ENCODE results near the gene RORC.
A peak's percentile ranks its signal among the peaks of the same experiment; 100 is the strongest.
"Not testable (repeated sequence)": the region's sequence is repeated elsewhere in the genome, so short reads cannot be mapped to it uniquely, and the experiment has no call there.

Gene RORC

GRCh38 chr1:151831605-151832004, at the start of gene RORC:
RORC (minus strand) TSS chr1:151831802; CDS start chr1:151831764, 38 bp downstream.
- no peak for DNase-seq

DNA sequence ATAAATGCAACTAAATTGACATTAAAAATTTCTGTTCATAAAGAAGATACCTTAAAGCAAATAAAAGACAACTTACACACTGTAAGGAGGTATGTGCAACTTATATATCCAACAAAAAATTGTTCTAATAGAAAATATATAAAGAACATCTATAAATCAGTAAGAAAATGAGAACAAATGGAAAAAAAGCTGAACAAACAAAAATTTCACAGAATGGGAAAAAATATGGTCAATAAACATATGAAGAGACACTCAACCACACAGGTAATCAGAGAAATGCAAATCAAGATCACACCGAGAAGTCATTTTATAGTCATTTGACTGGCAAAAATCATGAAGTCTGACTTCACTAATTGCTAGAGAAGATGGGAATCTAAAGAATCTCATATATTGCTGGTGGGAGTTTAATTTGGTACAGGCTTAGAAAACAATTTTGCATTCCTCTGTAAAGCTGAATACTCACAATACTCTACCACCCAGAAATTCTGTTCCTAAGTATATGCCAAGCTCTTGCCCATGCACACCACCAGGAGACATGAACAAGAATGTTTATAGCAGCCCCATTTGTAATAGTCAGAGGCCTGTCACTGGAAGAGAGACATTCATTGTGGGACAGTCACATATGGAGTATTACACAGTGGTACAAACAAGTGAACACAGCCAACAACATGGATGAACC, 44.0 kb upstream of the RORC start:
- DNase-seq, result no peak

DNA sequence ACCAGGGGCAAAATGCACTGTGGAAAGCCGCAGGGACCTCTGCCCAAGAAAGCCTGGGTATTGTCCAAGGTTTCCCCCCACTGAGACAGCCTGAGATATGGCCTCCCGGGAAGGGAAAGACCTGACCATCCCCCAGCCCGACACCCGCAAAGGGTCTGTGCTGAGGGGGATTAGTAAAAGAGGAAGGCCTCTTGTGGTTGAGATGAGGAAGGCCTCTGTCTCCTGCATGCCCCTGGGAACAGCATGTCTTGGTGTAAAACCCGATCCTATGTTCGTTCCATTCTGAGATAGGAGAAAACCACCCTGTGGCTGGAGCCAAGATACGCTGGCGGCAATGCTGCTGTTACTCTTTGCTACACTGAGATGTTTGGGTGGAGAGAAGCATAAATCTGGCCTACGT, 41.2 kb upstream of the RORC start:
- not testable (repeated sequence) for DNase-seq

DNA sequence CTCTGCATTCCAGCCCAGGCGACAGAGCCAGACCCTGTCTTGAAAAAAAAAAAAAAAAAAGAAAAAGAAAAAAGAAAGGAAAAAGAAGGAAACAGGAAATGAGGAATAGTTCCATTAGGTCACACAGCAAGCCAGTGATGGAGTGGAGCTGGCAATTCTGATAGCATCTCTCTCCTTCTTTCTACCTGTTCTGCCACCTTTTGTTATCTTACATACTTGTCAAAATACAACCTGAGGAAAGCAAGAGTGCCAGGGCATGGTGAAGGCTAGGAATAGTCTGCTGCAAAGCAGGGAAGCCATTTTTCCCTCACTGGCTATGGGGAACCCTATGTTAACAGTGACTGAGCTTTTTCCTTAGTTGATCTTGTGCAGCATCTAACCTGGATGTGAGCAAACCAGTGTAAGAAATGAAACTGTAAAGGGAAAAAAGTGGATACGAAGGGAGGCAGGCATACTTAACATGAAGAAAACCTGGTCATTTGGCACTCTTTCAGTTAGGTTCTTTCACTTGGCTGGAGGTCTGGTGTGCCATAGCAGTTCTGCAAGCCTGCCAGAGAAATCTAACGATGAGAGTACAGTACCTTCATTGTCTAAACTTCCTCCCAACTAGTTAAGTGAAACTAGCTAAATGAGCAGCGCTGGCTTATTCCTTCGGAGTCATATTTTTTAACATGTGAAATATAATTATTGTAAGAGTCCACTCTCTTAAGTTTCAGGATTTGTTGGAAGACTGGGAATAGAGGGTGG, 39.9 kb upstream of the RORC start:
- no peak for DNase-seq

GRCh38 chr1:151868486-151868885, 36.9 kb upstream of the RORC start:
- DNase-seq, result no peak

DNA sequence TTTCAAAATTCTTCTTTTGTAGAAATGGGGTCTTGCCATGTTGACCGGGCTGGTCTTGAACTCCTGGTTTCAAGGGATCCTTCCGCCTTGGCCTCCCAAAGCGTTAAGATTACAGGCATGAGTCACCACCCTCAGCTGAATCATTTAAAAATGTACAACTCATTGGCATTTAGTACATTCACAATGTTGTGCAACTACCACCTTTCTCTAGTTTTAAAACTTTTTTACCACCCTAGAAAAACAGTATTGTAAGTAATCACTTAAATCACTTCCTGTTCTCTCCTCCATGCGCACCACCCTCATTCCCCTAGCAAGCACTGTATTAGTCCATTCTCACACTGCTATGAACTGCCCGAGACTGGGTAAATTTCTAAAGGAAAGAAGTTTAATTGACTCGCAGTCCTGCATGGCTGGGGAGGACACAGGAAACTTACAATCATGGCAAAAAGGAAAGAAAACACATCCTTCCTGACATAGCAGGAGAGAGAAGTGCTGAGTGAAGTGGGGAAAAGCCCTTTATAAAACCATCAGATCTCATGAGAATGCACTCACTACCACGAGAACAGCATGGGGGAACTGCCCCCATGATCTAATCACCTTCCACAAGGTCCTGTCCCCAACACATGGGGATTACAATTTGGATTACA, 36.3 kb upstream of the RORC start:
- no peak for DNase-seq

- DNase-seq, result no peak
Measured at GRCh38 chr1:151867321-151867720, 35.7 kb upstream of the RORC start.

GRCh38 chr1:151864411-151864810, 32.8 kb upstream of the RORC start:
- no peak for DNase-seq

DNA sequence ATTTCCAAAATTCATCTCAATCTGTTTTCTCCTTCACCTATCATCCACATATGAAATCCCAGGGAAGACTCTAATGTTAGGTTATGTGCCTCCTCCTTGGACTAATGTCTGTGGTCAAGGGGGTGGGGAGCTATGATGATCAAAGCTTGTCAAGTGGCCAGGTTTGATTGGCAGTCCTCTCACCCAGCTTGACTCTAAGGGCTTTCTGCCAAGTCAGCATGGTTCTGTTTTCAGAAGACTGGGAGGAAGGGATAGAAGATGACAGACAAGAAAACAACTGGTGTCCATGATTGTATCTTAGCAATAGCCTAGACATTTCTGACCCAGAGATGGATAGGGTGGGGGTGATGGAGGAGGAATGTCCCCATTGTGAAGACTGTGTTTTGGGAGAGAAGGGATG, 31.0 kb upstream of the RORC start:
- peak; percentile 64 for DNase-seq

GRCh38 chr1:151860504-151861187, 29.0 kb upstream of the RORC start:
- DNase-seq, result no peak

GRCh38 chr1:151859891-151860293, 28.3 kb upstream of the RORC start:
- DNase-seq, result no peak

DNA sequence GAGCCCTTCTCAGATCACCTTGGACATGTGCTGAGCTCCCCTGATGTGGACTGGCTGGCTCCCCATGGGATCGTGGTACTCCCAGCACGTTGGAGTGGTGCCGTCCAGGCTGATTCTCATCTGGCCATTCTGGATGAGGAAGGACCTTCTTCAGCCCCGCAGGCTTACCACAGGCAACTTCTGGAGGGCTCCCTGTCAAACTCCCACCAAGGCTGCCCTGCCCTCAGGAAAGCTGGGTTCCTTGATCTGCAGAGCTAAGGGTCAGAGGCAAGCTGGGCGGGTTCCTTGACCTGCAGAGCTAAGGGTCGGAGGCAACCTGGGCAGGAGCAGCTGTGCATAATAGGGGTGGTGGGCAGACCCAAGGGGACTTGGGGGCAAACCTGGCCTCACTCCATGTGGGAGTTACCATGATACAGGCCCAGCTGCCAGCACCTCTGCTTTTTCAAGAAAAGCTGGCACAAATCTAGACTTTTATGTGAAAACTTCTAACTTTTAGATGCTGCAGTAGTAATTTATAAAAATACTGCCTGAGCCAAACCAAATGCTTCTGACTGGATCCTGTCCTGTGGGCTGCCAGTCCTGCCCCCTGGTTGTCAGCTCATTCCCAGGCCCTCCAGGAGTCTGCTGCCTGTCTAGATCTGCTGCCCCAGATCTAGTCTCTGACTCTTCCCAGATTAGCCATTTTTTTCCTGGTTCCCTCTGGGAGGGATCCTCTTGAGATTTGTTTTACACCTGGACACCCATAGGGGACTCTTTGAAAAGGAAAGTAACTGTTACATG, 27.5 kb upstream of the RORC start:
- no peak for DNase-seq

DNA sequence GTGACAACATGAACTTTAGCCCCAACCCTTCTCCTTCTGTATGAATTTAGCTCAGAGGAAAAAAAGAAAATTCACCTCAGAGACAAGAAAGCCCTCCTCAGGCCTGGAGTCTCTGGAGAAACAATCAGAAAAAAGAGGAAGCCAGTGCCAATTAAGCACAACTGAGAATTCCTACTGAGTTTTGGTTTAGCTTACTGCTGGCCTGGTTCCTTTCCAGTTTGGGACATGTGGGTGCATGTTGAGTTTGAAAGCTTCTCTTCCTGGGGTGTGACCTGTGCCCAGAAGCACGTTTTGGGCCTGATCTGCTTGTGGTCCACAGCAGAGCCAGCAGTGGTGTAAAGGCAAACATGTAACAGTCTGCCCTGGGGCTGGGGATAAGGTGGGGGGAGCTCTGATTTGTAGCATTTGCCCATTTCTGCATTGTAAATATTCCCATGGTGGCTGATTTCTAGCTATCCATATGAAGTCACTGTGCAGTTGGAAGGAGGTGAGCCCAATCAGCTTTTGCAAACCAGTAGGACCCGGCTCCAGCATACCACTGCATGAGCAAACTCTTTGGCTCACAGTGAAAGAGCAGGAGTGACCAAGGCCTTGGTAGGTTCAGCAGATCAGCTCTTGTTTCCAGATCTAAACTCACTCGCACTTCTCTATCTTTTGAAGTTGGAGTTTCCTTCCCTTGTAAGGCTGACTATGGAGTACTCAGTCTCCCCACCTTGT, 26.6 kb upstream of the RORC start:
- DNase-seq, result no peak

- DNase-seq, result peak; percentile 55
Measured at GRCh38 chr1:151855933-151856332, 24.3 kb upstream of the RORC start.

DNA sequence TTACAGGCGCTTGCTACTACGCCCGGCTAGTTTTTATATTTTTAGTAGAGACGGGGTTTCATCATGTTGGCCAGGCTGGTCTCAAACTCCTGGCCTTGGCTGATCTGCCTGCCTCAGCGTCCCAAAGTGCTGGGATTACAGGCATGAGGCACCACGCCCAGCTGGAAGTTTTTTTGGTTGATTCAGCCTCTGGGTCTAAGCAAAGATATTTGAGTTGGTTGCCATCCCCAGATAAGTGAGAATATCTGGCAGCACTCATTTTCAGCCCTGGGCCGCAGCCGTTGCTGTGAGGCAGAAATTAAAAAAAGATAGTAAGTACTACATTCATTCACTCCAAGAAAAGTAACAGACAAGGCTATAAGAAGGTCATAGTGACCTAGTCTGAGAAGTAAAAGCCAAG, 23.9 kb upstream of the RORC start:
- peak; percentile 82 for DNase-seq

DNA sequence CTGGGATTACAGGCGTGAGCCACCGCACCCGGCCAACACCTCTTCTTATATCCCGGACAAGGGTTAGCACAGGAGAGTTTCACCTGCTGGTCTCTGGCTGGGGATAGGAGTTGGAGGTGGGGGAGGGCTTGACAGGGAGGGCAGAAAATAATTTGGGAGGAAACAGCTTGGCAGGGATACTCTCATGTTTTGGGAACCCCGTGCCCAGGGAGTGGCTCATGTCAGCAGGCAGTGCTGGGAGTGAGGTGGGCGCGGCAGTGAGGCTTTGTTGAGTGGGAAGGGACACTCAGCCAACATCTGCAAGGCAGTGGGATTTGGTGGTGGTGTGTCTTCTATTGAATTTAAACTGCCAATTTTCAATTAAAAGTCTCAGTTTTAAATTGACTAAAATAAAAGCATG, 23.1 kb upstream of the RORC start:
- no peak for DNase-seq

GRCh38 chr1:151853411-151853943, 21.9 kb upstream of the RORC start, which contains the start of gene THEM5:
THEM5 (minus strand) TSS chr1:151853712; CDS start chr1:151853565, 147 bp downstream.
- DNase-seq, result peak; percentile 60

DNA sequence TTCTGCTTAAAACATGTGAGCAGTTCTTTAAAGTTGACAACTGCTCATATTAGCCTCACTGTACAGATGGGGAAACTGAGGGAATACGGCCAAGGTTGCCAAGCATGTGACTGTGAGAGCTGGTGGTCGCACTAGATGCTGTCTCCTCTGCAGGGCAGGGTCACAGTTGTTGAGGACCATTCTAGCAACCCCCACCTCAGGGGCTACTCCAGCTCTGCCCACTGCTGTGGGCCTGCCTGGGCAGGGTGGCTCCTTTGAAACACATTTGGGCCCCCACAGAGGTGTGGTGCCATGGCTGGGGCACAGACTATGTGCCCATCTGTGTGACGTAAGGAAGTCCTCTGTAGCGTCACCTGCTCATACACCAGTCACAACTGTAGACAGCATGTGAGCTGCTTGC, 21.1 kb upstream of the RORC start:
- no peak for DNase-seq

DNA sequence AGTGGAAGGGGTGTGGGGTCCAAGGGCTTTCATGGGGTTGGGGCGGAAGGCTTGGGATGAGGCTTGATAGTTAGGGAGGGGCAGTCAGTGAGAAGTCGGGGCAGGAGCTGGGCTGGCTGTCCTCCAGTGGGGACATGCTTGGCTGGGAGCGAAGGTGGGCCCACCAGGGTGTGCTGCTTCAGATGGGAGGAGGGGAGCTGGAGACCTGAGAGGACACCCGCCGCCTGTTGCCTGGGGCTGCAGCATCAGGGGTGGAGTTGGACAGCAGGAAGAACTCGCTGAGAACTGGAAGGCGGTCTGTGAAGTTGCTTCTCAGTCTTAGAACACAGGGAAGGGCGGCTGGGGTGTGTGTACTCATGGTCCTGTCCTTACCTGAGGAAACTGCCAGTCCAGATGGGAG, 20.3 kb upstream of the RORC start:
- DNase-seq, result no peak

DNA sequence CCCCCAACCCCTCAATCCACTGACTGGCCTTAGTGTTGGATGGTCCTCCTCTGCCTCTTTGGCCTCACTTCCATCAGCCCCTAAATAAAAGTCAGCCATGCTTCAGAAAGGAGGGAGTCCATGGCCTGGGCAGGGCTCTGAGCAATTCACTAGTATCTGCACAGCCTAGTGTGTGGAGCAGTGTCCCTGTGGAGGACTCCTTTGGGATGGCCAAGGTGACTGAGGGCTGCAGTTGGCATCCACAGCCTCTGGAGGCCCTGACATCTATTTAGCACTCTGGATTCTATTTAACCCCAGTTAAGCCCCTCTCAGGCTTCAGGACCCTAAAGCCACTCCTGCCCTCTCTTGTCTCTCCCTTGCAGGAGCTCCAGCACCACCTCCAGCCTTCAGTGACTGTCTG, 18.3 kb upstream of the RORC start:
- no peak for DNase-seq

GRCh38 chr1:151849126-151849525, 17.5 kb upstream of the RORC start:
- no peak for DNase-seq
